ENCODE data around the gene XAF1.

GRCh38 chr17:6721744-6722143 lies 34.1 kb upstream of the XAF1 start:
- no peak for TF ChIP-seq CTCF (conservative IDR thresholded peaks at IDR 0.05; ENCODE audit: low read depth in 2 of 2)
- TF ChIP-seq POLR2AphosphoS5 (IDR thresholded peaks at IDR 0.05; ENCODE audit: low read depth): no peak
- TF ChIP-seq EZH2phosphoT487 (IDR thresholded peaks at IDR 0.05; ENCODE audit: unreplicated experiment): no peak
- TF ChIP-seq JUNB (IDR thresholded peaks at IDR 0.05; ENCODE audit: unreplicated experiment): no peak
- no peak for TF ChIP-seq ETS1 (IDR thresholded peaks at IDR 0.05)
- no peak for TF ChIP-seq EZH2 (IDR thresholded peaks at IDR 0.05; ENCODE audit: low read depth, unreplicated experiment)
- TF ChIP-seq CREB1 (CRISPR knock-in tag; IDR thresholded peaks at IDR 0.05; ENCODE audit: low read depth): no peak
- TF ChIP-seq REST (IDR thresholded peaks at IDR 0.05; ENCODE audit: unreplicated experiment): no peak
- no peak for TF ChIP-seq ZNF462 (CRISPR knock-in tag; IDR thresholded peaks at IDR 0.05)
